ENCODE measurements around the gene LITAF.
"Not testable (repeated sequence)": the region's sequence is repeated elsewhere in the genome, so short reads cannot be mapped to it uniquely, and the experiment has no call there.

LITAF gene

DNA sequence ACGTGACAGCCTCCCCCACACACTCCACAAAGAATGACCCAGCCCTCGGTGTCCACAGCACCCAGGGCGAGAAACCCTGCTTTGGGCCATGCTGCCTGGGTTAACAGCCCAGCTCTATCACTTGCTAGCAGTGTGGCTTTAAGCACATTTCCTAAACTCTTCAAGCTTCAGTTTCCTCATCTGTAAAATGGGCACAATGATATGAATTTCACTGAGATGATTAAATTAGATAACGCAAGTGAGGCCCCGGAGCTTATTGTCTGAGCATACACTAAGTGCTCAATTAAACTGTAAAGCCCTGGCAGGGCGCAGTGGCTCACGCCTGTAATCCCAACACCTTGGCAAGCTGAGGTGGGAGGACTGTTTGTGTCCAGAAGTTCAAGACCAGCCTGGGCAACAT lies 79.4 kb downstream of the LITAF start:
- Histone ChIP-seq H3K4me2 (ENCODE audit: insufficient read depth, low read length) (no peak overlapping the region), H3K4me3 (ENCODE audit: low read depth in 1 of 2, low read length in 2 of 2) (no peak overlapping the region), H3K9ac (ENCODE audit: low read depth, low read length) (no peak overlapping the region), H3K9me3 (ENCODE audit: insufficient read depth, low read length, severe bottlenecking) (no peaks in the 10 kb centered on the region), H3K27ac (ENCODE audit: low read length) (no peak overlapping the region), H3K4me1 (ENCODE audit: insufficient read depth, low read length) (no peaks in the 10 kb centered on the region), H4K20me1 (ENCODE audit: insufficient read depth, low read length) (no peaks in the 10 kb centered on the region; the same call in 1 of the 2 replicates), H3K36me3 (ENCODE audit: insufficient read depth, low read length) (no peaks in the 10 kb centered on the region), H2AFZ (ENCODE audit: low read depth, low read length) (no peak overlapping the region), H3K79me2 (ENCODE audit: insufficient read depth, low read length) (no peaks in the 10 kb centered on the region), H3K27me3 (ENCODE audit: insufficient read depth, low read length, poor library complexity) (no peaks in the 10 kb centered on the region)
- DNase-seq, result no peak
- no peak for ATAC-seq (ENCODE audit: insufficient read depth, low read depth)
- TF ChIP-seq, protein P1, sequence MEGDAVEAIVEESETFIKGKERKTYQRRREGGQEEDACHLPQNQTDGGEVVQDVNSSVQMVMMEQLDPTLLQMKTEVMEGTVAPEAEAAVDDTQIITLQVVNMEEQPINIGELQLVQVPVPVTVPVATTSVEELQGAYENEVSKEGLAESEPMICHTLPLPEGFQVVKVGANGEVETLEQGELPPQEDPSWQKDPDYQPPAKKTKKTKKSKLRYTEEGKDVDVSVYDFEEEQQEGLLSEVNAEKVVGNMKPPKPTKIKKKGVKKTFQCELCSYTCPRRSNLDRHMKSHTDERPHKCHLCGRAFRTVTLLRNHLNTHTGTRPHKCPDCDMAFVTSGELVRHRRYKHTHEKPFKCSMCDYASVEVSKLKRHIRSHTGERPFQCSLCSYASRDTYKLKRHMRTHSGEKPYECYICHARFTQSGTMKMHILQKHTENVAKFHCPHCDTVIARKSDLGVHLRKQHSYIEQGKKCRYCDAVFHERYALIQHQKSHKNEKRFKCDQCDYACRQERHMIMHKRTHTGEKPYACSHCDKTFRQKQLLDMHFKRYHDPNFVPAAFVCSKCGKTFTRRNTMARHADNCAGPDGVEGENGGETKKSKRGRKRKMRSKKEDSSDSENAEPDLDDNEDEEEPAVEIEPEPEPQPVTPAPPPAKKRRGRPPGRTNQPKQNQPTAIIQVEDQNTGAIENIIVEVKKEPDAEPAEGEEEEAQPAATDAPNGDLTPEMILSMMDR (IDR thresholded peaks at IDR 0.05; ENCODE audit: borderline replicate concordance, extremely low read depth, low read length, poor library complexity, severe bottlenecking), result no peak

GRCh38 chr16:11506741-11507305 lies 79.9 kb downstream of the LITAF start:
- no peak for TF ChIP-seq EZH2 (IDR thresholded peaks at IDR 0.05; ENCODE audit: borderline replicate concordance, low read depth, low read length, severe bottlenecking)
- TF ChIP-seq, protein P1 (IDR thresholded peaks at IDR 0.05; ENCODE audit: borderline replicate concordance, extremely low read depth, low read length, poor library complexity, severe bottlenecking), result no peak

DNA sequence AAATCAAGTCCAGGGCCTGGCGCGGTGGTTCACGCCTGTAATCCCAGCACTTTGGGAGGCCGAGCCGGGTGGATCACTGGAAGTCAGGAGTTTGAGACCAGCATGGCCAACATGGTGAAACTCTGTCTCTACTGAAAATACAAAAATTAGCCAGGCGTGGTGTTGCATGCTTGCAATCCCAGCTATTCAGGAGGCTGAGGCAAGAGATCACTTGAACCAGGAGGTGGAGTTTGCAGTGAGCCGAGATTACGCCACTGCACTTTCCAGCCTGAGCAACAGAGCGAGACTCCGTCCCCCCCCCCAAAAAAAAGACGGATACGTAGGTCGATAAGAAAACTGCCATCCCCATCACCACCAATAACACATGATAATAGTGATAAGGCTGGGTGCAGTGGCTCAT lies 82.5 kb downstream of the LITAF start:
- H2AFZ ChIP-seq (ENCODE audit: low read depth, low read length); H3K9me3 ChIP-seq (ENCODE audit: insufficient read depth, low read length, severe bottlenecking); H3K9ac ChIP-seq (ENCODE audit: low read depth, low read length); H3K27me3 ChIP-seq (ENCODE audit: insufficient read depth, low read length, poor library complexity); H3K4me2 ChIP-seq (ENCODE audit: insufficient read depth, low read length); H3K4me3 ChIP-seq (ENCODE audit: low read depth in 1 of 2, low read length in 2 of 2); DNase-seq; H4K20me1 ChIP-seq (ENCODE audit: insufficient read depth, low read length); H3K4me1 ChIP-seq (ENCODE audit: insufficient read depth, low read length); ATAC-seq (ENCODE audit: insufficient read depth, low read depth); H3K27ac ChIP-seq (ENCODE audit: low read length); H3K36me3 ChIP-seq (ENCODE audit: insufficient read depth, low read length); H3K79me2 ChIP-seq (ENCODE audit: insufficient read depth, low read length): not testable (repeated sequence)

More at GRCh38 chr16:11506741-11507305, 79.9 kb downstream of the LITAF start:
- no peak for ATAC-seq (ENCODE audit: insufficient read depth, low read depth)
- no peak overlapping the region for H3K4me2 ChIP-seq (ENCODE audit: insufficient read depth, low read length)
- no peaks in the 10 kb centered on the region for H3K27me3 ChIP-seq (ENCODE audit: insufficient read depth, low read length, poor library complexity)
- DNase-seq, result no peak
- no peak overlapping the region for H3K27ac ChIP-seq (ENCODE audit: low read length)
- H3K4me3 ChIP-seq (ENCODE audit: low read depth in 1 of 2, low read length in 2 of 2), result no peak overlapping the region
- no peaks in the 10 kb centered on the region for H3K79me2 ChIP-seq (ENCODE audit: insufficient read depth, low read length)
- no peaks in the 10 kb centered on the region for H3K4me1 ChIP-seq (ENCODE audit: insufficient read depth, low read length)
- H4K20me1 ChIP-seq (ENCODE audit: insufficient read depth, low read length), result no peaks in the 10 kb centered on the region; the same call in 1 of the 2 replicates
- H3K9me3 ChIP-seq (ENCODE audit: insufficient read depth, low read length, severe bottlenecking), result no peaks in the 10 kb centered on the region
- no peaks in the 10 kb centered on the region for H3K36me3 ChIP-seq (ENCODE audit: insufficient read depth, low read length)
- H2AFZ ChIP-seq (ENCODE audit: low read depth, low read length), result no peak overlapping the region
- no peak overlapping the region for H3K9ac ChIP-seq (ENCODE audit: low read depth, low read length)

- no peaks in the 10 kb centered on the region for H3K36me3 ChIP-seq (ENCODE audit: insufficient read depth, low read length)
- H2AFZ ChIP-seq (ENCODE audit: low read depth, low read length), result no peak overlapping the region
- ATAC-seq (ENCODE audit: insufficient read depth, low read depth) (no peak), DNase-seq (no peak)
- no peaks in the 10 kb centered on the region for H4K20me1 ChIP-seq (ENCODE audit: insufficient read depth, low read length)
- H3K9me3 ChIP-seq (ENCODE audit: insufficient read depth, low read length, severe bottlenecking), result no peaks in the 10 kb centered on the region
- no peak overlapping the region for H3K27ac ChIP-seq (ENCODE audit: low read length)
- H3K79me2 ChIP-seq (ENCODE audit: insufficient read depth, low read length), result no peaks in the 10 kb centered on the region
- no peaks in the 10 kb centered on the region for H3K27me3 ChIP-seq (ENCODE audit: insufficient read depth, low read length, poor library complexity)
- no peak overlapping the region for H3K9ac ChIP-seq (ENCODE audit: low read depth, low read length)
- peaks cover 3% of the 10 kb centered on the region for H3K4me1 ChIP-seq (ENCODE audit: insufficient read depth, low read length)
- no peak overlapping the region for H3K4me2 ChIP-seq (ENCODE audit: insufficient read depth, low read length)
- TF ChIP-seq EZH2 (IDR thresholded peaks at IDR 0.05; ENCODE audit: borderline replicate concordance, low read depth, low read length, severe bottlenecking), result no peak
- TF ChIP-seq, protein P1 (IDR thresholded peaks at IDR 0.05; ENCODE audit: borderline replicate concordance, extremely low read depth, low read length, poor library complexity, severe bottlenecking), result no peak
- no peak overlapping the region for H3K4me3 ChIP-seq (ENCODE audit: low read depth in 1 of 2, low read length in 2 of 2)
Measured at GRCh38 chr16:11503566-11503965, 83.2 kb downstream of the LITAF start.

Data from DND-41 (cell line).